Right renal pelvis (tissue), 4 donors: ENCODE measurements around the gene LCAT. TPM values are rescaled to one million over a fixed set of nuclear protein-coding genes. Genes with fewer than 3 reads are reported as not detected.

Source experiments
- DNase-seq, 4 donors: peaks; one replicate each; pipeline ENCODE4 v3.0.0-alpha.2; 2013; ENCODE audit warnings: low read depth in 4 of 4, low spot score in 3 of 4, missing footprints in 1 of 4
- polyA plus RNA-seq, 4 donors: library from polyadenylated mRNA; unstranded; fragments of 120-200 nt; gene quantifications; one replicate each; pipeline ENCODE4 v1.2.1, GENCODE V29; 2013; ENCODE audit not compliant: insufficient read length in 4 of 4

LCAT gene
- polyA plus RNA-seq, 4 donors = 15.8 to 21.7 (median 19.1) TPM

DNA sequence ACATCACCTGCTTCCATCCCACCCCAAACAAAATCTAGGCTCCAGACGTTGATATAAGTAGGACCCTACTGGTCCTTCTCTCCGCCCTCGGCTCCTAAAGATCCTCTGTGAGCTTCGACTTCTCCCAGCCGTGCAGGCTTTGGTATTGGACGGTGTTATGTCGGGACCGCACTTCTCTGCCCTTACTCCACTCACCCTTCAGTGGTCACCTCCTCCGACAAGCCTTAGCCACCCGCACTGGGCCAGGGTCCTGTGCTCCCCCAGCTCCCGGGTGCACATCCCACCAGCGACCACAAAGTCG, 8.9 kb downstream of the LCAT start:
- no peak for DNase-seq

DNA sequence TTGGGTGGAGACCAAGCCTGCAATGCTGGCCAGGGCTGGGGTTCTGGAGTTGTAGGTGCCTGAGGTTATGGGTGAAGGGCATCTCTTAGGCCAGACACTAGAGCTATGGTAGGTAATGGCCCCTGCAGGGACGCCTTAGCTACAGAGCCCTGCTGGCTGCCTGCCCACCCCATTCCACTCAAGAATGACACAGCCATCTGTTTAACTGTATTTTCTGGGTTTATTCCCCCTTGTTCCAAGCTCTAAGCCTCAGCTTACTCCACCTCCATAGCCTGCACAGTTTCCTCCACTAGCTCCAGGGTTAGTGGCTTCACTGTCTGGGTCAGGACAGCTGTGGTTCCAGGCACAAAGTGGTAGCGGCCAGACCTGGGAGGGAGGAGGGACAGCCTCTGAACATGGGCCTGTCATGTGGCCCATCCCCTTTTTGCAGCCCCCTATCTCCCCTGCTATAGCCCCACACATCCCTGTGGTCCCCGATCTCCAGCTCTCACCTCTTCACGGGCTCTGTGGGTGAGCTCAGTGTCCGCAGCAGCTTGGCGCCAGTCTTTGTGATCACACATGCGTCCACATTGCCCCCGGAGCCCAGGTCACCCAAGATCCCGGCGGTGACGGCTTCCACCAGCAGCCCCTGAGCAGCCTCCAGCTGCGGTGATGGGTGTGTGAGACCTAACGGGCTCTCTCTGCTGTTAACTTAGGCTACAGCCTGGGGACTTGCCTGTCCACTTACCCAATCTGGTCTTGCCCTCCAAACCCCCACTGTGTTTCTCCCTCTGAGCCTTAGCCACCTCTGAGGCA, 9.4 kb downstream of the LCAT start:
- no peak for DNase-seq

DNA sequence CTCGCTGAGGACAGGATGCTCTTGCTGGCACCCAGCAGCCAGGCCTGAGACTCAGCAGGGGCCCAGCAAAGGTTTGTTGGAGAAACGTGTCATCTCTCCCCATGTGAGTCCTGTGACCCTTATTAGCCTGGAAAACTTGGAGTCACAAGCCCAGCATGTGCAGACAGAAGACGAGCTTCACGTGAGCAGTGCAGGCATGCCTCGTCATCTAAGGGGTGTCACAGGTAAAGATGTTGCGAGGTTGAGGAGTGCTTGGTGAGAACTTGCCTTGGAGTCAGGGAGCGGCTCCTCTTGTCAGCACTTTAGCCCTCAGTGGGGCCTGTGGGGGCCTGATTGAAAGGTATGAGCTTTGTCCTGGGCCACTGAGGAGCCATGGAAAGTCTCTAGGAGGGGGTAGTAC, 10.1 kb downstream of the LCAT start:
- no peak for DNase-seq

DNA sequence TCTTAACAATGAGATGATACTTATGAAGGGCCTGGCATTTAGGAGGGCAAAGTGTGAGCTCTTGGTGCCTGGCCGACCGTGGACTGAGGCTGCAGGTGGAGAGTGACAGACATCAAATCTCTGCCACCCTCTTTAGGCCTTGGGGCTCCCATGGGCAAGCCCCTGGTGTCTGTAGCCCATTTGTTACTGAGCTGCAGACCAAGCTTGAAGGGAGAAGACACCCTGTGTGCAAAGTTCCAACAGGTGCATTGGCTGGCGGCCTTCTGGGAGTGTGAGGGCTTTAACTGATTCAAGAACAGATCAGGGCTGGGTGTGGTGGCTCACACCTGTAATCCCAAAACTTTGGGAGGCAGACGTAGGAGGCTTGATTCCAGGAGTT, 11.5 kb downstream of the LCAT start:
- no peak for DNase-seq

DNA sequence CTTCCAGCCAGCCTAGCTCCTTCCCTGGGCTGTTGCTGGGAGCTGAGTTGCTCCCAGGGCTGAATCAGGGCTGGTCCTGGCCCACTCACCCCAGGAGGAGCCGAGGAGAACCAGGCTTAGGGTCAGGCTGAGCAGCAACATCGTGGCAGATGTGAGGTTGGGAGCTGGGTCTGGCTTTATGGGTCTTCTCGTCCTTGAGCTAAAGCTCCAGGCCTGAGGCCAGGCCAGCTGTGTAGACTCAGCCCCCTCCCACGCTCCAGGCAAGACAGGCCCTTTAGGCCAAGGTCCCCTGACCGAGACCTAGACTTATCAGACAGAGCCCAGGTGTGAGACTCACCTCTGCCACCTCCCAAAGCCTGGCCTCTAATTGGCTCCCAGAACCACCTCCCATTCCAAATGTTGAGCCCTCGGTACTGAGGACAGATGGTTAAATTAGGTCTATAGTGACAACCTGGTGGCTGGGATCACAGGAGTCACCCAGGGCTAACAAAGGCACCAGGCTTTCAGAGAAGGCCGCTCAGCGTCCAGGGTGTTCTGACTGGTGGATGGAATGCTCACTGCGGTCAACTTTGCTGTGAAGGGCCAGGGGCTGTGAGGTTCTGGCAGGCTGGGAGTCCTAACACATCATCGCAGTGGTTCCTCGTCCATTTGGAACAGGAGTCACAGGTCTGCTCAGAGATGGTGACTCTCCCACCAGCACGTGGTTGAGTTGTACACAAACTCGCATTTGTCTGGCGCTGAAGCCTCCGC, 12.0 kb downstream of the LCAT start, which contains the start of gene CTRL:
CTRL (minus strand) TSS at position 151 of the 750 bp plus-strand sequence; CDS start at position 141, 10 bp downstream.
- no peak for DNase-seq

DNA sequence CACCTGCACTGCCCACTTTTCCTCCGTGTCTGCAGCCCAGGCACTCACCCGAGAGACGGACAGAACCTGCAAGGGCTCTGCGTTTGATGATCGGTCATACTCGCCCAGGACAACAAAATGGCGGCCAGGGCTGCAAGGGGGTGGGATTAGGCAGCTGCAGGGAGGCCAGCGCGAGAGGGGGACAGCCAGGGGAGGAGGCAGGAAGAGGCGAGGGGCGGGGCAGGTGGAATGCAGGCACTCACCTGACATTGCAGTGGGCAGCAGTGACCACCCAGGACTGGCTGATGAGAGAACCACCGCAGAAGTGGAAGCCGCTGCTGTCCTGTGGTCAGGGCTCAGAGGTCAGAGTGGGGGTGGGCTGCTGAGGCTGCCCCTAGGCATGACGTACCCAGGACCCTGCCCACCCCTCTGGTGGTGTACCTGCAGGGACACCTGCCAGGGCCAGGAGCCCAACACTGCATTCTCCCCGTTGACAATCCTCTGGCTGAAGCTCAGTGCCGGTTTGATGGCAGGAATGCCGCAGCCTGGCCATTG, 13.2 kb downstream of the LCAT start:
- DNase-seq = no peak

DNA sequence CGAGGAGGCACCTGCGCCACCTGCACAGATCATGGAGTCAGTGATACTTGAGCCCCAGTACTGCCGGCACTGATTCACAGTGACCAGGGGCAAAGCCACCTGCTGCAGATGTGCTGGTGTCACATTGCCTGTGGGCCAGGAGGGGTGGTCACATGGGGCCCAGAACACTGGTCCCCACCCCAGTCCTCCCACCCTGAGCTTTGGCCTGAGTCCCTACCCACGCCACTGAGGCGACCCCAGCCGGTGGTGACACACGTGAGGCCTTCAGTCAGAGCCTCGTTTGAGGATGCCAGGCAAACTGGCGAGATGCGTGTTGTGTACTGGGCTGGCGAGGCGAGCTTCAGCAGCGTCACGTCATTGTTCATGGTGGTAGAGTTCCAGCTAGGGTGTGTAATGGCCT, 13.7 kb downstream of the LCAT start:
- no peak for DNase-seq

DNA sequence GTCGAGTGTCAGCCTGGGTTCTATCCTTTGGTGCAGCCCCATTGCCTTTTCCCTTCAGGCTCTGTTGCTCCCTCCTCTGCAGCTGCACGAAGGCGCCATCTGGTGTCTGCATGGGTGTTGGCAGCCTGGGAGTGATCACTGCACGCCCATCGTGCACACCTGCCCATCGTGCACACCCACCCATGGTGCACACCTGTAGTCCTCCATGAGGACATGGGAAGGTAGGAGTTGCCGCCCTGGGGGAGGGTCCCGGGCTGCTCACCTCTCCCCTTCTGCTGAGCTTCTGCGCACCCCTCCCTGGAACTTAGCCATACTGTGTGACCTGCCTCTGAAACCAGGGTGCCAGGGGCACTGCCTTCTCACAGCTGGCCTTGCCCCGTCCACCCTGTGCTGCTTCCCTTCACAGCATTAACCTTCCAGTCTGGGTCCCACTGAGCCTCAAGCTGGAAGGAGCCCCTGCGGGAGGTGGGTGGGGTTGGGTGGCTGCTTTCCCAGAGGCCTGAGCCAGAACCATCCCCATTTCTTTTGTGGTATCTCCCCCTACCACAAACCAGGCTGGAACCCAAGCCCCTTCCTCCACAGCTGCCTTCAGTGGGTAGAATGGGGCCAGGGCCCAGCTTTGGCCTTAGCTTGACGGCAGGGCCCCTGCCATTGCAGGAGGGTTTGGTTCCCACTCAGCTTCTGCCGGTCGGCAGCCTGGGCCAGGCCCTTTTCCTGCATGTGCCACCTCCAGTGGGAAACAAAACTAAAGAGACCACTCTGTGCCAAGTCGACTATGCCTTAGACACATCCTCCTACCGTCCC, 15.2 kb downstream of the LCAT start:
- DNase-seq = peak in 2 of 4 donors; percentile 31 to 48

DNA sequence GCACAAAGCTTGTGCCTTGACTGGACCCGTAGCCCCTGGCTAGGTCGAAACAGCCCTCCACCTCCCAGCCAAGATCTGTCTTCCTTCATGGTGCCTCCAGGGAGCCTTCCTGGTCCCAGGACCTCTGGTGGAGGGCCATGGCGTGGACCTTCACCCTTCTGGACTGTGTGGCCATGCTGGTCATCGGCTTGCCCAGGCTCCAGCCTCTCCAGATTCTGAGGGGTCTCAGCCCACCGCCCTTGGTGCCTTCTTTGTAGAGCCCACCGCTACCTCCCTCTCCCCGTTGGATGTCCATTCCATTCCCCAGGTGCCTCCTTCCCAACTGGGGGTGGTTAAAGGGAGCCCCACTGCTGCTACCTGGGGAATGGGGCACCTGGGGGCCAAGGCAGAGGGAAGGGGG, 15.8 kb downstream of the LCAT start:
- DNase-seq = no peak

DNA sequence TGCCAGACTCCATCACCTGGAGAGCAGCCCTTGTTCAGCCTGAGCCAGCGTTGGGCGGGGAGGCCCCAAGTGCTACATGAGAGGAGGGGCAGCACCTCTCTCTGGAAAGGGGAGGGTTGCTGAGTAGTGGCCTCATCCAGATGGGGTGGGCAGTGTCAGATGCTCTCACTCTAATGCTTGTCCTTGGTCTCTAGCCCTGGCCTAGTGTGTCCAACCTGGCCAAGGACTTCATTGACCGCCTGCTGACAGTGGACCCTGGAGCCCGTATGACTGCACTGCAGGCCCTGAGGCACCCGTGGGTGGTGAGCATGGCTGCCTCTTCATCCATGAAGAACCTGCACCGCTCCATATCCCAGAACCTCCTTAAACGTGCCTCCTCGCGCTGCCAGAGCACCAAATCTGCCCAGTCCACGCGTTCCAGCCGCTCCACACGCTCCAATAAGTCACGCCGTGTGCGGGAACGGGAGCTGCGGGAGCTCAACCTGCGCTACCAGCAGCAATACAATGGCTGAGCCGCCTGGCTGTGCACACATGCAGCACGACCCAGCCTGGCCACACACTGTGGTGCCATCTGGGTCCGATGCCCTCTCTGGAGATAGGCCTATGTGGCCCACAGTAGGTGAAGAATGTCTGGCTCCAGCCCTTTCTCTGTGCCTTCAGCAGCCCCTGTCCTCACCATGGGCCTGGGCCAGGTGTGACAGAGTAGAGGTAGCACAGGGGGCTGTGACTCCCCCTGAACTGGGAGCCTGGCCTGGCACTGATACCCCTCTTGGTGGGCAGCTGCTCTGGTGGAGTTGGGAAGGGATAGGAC, 16.6 kb downstream of the LCAT start:
- no peak for DNase-seq

DNA sequence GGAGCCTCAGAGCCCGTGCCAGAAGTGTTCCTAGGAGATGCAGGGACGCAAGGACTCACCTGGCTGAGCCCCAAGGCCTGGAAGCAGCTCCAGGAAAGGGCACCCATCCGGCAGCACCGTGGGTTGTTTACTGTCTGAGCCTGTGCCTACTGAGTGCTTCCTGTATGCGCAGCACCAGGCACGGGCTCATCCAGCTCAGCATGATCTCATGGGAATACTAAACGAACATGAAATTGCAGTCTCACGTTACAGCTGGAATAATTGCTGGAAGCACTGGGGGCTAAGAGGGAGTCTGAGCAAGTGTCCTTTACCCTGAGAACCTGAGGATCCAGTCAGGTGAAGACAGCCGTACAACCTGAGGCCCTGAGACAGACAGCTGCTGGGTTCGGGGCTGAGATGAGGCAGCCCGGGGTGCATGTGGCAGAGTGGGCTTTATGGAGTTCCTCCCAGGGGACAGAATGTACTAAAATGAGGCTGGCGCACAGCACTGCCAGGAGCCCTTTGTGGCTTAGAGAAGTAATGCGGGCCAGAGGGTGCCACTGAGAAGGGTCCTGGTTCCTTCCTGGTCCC, 17.7 kb downstream of the LCAT start:
- no peak for DNase-seq

DNA sequence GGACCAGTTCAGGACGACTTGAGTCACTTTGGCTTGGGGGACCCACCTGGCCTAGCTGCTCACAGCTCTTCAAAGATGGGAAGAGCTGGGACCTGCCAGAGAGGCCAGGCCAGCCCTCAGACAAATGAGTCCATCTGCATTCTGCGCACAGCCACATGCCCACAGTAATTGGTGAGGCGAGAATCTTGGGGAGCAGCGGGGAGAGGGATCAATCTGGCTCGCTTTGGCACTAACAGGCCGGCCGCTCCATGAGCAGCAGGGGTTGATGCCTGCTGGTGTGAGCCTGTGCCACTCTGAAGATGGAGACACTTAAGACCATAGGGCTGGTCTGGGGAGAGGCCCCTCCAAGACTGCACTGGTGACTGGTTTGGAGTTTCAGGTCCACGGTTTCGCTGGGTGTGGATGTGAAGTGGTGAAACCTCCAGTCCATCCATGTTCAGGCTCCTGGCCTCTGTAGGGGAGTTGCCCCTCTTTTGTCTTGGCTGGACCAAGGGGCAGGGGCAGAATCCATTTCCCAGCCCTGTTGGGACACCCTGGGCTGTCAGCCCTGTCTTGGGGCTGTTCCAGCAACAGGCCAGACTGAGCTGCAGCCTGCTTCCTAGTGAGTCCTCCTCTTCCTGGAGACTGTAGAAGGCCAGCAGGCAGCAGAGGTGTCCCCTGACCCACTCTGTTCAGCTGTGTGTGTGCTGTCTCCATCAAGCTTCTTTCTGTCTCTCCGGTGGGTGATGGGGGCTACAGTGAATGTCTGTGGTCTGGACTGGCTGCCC, 19.6 kb downstream of the LCAT start:
- DNase-seq = no peak

DNA sequence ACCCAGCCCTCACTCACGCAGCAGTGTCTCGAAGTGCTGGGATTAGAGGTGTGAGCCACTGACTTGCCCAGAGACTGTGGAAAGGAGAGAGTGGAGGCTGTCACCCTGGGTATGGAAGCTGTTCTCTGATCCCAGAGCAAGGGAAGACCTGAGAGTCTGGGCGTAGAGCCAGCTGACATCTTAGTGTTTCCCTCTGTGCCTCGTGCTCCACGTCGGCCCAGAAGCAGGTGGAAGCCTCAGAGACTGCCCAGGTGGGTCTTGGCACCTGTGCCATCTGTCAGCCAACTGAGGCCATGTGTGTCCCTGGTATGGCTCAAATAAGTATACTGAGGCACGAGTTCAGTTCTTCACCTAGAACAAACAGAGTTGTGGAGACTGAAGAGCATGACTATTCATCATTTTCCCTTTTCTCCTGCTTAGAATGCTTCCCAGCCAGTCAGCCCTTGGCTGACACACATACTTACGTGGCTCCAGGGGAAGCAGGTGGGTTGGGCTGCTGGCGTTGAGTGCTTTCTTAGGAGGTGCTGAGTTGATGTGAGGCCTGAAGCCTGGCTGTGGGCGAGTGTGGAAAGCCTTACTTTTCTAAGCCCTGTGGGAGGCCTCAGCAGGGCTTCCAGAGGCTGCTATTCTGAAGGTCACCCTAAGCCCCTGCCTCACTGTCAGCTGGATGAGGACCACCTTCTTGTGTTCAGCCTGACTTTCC, 20.4 kb downstream of the LCAT start:
- DNase-seq = no peak

DNA sequence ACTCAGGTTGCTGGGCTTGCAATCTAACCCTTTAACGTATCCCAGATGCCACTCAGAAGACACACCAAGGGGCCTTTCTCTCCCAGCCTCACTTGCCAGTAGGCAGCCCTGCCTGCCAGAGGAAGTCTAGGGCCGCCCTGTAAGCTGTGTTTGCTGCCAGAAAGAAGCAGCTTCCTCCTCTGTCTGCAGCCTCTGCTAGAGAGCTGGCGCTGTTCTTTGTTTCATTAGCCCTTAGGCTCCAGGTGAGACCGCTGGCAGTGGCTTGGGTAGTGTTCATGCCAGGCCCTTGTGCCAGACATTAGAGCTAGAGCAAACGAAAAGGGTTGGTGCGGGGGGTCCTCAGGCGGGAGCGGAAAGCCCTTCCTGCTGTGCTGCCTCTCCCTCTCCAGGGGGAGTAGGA, 21.2 kb downstream of the LCAT start:
- no peak for DNase-seq

DNA sequence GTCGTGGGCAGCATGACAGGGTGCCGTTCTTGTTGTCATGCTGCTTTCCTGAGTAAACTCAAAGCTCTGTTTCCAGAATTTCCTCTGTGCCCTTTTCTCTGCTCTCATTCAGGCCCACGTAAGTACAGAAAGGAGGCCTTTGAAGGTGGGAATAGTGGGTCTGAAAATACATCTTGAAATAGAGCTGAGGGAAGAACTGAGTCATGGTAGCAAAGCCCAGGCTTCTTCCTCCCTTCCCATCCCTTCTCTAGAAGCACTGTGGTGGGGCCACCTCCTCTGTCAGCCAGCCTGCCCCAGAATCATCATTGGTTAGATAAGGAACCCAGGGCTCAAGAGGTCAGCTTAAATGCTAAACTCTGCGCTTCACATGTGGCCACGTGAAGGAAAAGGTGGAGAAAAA, 21.7 kb downstream of the LCAT start:
- DNase-seq = no peak

DNA sequence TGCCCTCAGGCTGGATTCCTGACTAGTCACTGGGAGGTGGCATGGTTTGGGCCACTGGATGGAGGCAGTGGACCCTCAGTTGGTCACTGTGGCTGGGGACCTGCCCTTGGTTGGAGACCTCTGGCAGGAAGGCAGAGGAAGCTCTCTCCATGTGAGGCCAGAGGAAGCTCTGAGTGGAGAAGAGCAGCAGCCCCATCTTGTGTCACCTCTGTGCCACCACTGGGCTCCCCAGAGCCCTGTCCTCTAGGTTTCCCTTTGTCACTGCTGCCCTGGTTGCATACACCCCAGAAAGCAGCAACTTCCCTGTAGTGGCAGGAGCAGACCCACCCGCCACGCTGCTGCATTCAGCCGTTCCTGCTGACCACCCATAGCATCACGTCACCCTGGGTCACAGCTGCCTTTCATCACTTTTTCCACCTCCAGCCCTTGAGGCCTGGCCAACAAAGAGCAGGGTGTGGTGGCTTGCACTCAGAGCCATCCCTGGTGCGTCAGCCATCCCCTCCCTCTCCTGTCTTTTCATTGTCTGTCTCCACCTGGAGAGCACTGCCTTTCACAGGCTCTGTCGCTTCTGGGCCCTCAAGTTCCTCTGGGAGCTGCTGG, 24.2 kb downstream of the LCAT start:
- DNase-seq = no peak

DNA sequence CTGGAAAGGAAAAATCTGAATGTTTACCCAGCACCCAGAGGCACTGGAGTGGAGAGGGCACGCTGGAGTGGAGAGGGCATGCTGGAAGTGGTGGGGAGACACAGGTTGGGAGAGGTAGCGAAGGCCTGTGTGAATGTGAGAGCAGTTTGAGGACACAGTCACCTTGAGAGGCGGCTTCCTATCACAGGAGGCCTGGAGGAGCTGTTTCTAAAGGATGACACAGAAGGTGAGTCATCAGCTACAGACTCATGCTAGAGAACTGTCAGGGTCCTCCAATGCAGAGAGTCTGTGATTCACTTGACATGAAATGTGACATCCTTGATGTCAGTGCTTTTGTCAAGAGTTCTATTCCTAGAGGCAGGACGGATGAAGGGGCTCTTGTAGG, 26.1 kb downstream of the LCAT start:
- no peak for DNase-seq

DNA sequence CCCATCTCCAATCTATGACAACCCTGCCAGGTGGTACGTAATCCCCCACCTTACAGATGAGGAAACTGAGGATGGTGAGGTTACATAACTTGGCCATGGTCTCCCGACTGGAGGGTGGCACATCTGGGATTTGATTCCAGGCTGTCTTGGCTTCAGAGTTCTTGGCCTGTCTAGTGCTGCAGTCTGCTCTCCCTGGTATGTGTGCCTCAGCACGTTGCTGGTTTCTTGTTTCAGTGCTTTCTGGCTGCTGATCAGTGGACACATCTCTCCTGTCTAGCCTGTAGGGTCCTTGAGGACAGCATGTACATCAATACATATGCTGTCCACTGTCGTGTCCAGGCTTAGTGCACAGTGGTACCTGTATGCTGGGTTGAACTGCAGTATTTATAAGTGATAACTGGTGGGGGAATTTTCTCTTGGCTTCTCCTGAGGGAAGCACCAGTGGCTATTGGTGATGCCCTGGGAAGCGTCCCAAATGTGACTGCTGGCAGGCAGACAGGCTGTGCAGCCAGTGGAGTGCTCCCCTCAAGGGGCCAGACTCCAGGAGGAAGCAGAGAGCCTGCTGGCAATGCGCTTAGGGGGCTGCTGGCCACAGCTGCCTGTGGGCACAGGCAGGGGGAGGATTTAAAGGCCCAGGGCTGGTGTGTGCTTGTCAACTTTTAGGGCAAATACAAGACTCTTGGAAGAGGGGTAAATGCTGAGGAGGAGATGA, 26.6 kb downstream of the LCAT start:
- no peak for DNase-seq
